Measurements from ENCODE around the gene SHANK1.

SHANK1 gene

GRCh38 chr19:50735869-50736268 lies 16.3 kb upstream of the SHANK1 start:
- no peak for DNase-seq (ENCODE audit: extremely low spot score, insufficient read length, low read depth)
- no peak for FAIRE-seq

GRCh38 chr19:50729894-50730293 lies 10.3 kb upstream of the SHANK1 start:
- no peak for FAIRE-seq

GRCh38 chr19:50728084-50728737 lies 8.6 kb upstream of the SHANK1 start:
- DNase-seq (ENCODE audit: extremely low spot score, insufficient read length, low read depth), result no peak
- no peak for FAIRE-seq

More at GRCh38 chr19:50729894-50730293, 10.3 kb upstream of the SHANK1 start:
- no peak for DNase-seq (ENCODE audit: extremely low spot score, insufficient read length, low read depth)

GRCh38 chr19:50725911-50726230 lies 6.3 kb upstream of the SHANK1 start:
- FAIRE-seq, result no peak

GRCh38 chr19:50725218-50725910 lies 5.8 kb upstream of the SHANK1 start:
- FAIRE-seq (no peak), DNase-seq (ENCODE audit: extremely low spot score, insufficient read length, low read depth) (no peak)

More at GRCh38 chr19:50725911-50726230, 6.3 kb upstream of the SHANK1 start:
- no peak for DNase-seq (ENCODE audit: extremely low spot score, insufficient read length, low read depth)

GRCh38 chr19:50724522-50725217 lies 5.1 kb upstream of the SHANK1 start:
- FAIRE-seq, result peak; percentile 96

GRCh38 chr19:50723735-50724521 lies 4.3 kb upstream of the SHANK1 start:
- no peak for FAIRE-seq

More at GRCh38 chr19:50724522-50725217, 5.1 kb upstream of the SHANK1 start:
- DNase-seq (ENCODE audit: extremely low spot score, insufficient read length, low read depth), result peak; percentile 96

GRCh38 chr19:50723069-50723468 lies 3.5 kb upstream of the SHANK1 start, which contains the start of gene CLEC11A:
Gene CLEC11A, plus strand, starts transcription at chr19:50723364. Its CDS starts 162 bp downstream, at chr19:50723526.
- DNase-seq (ENCODE audit: extremely low spot score, insufficient read length, low read depth) (no peak), FAIRE-seq (no peak)

More at GRCh38 chr19:50723735-50724521, 4.3 kb upstream of the SHANK1 start:
- no peak for DNase-seq (ENCODE audit: extremely low spot score, insufficient read length, low read depth)

- FAIRE-seq, result no peak
- DNase-seq (ENCODE audit: extremely low spot score, insufficient read length, low read depth), result no peak
Measured at GRCh38 chr19:50722201-50723013, 2.8 kb upstream of the SHANK1 start.

GRCh38 chr19:50721441-50722137 lies 2.0 kb upstream of the SHANK1 start:
- FAIRE-seq, result no peak
- no peak for DNase-seq (ENCODE audit: extremely low spot score, insufficient read length, low read depth)

GRCh38 chr19:50720921-50721381 lies 1.3 kb upstream of the SHANK1 start:
- DNase-seq (ENCODE audit: extremely low spot score, insufficient read length, low read depth) (no peak), FAIRE-seq (no peak)

- FAIRE-seq (no peak), DNase-seq (ENCODE audit: extremely low spot score, insufficient read length, low read depth) (no peak)
Measured at GRCh38 chr19:50720181-50720920, 749 bp upstream of the SHANK1 start.

GRCh38 chr19:50719119-50719435 lies 525 bp downstream of the SHANK1 start:
- DNase-seq (ENCODE audit: extremely low spot score, insufficient read length, low read depth) (no peak), FAIRE-seq (no peak)

GRCh38 chr19:50718255-50719118 lies 1.1 kb downstream of the SHANK1 start:
- FAIRE-seq (no peak), DNase-seq (ENCODE audit: extremely low spot score, insufficient read length, low read depth) (no peak)

GRCh38 chr19:50717891-50718254 lies 1.7 kb downstream of the SHANK1 start:
- FAIRE-seq (no peak), DNase-seq (ENCODE audit: extremely low spot score, insufficient read length, low read depth) (no peak)

GRCh38 chr19:50717026-50717723 lies 2.4 kb downstream of the SHANK1 start:
- no peak for DNase-seq (ENCODE audit: extremely low spot score, insufficient read length, low read depth)
- no peak for FAIRE-seq
